Measurements from ENCODE around the gene GLRA3. TPM values are rescaled to one million over a fixed set of nuclear protein-coding genes. Genes with fewer than 3 reads are reported as not detected.

GLRA3 gene
- polyA plus RNA-seq, 1 donor (not counting 4 experiments of a cell fraction or from before 2014, with no cell fraction given), result not detected

DNA sequence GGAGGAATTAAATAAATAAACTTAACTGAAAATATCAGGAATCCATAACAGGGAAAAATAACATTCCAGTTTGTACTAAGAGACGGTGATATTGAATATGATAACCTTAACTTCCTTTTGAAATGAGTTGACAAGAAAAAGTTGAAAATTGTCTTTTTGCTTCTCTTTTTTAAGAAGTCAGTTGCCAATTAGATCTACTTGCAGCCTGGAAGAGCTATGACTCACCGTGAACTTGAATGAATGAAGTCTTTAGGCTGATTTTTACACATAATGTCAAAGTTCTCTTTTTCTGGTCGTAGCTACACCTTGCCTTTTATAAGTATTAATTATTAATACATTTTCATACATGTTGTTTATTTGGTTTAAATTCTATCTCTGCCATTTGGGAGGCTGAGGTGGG is 212.4 kb downstream of the GLRA3 start:
- Histone ChIP-seq H3K4me3 (ENCODE audit: control insufficient read depth in 2 of 3, extremely low read depth in 1 of 3, insufficient read depth in 2 of 3, low read depth in 1 of 3, low read length in 3 of 3) (no peak overlapping the region), H3K4me2 (ENCODE audit: control insufficient read depth, extremely low read depth, insufficient read depth, low read depth, low read length) (no peak overlapping the region), H3K9ac (ENCODE audit: control insufficient read depth, extremely low read depth, insufficient read depth, low read length) (no peak overlapping the region), H3K79me2 (ENCODE audit: control insufficient read depth, insufficient read depth, low read length) (no peaks in the 10 kb centered on the region), H3K9me1 (ENCODE audit: control insufficient read depth, extremely low read depth, insufficient read depth, low read length) (no peaks in the 10 kb centered on the region), H3K36me3 (ENCODE audit: control insufficient read depth in 2 of 2, extremely low read depth in 1 of 2, insufficient read depth in 2 of 2, low read length in 2 of 2) (no peaks in the 10 kb centered on the region), H3K27ac (ENCODE audit: control insufficient read depth, insufficient read depth, low read length) (no peak overlapping the region), H2AFZ (ENCODE audit: control insufficient read depth, low read length) (no peak overlapping the region), H4K20me1 (ENCODE audit: control insufficient read depth, extremely low read depth, insufficient read depth, low read length) (no peaks in the 10 kb centered on the region), H3K4me1 (ENCODE audit: control insufficient read depth, extremely low read depth, insufficient read depth, low read length) (no peaks in the 10 kb centered on the region), H3K9me3 (ENCODE audit: control insufficient read depth, low read depth, low read length) (no peaks in the 10 kb centered on the region), H3K27me3 (ENCODE audit: control insufficient read depth, extremely low read depth, insufficient read depth, low read length) (no peaks in the 10 kb centered on the region)
- no peak for TF ChIP-seq EZH2 (IDR thresholded peaks at IDR 0.05; ENCODE audit: low read length)
- TF ChIP-seq, protein P1, sequence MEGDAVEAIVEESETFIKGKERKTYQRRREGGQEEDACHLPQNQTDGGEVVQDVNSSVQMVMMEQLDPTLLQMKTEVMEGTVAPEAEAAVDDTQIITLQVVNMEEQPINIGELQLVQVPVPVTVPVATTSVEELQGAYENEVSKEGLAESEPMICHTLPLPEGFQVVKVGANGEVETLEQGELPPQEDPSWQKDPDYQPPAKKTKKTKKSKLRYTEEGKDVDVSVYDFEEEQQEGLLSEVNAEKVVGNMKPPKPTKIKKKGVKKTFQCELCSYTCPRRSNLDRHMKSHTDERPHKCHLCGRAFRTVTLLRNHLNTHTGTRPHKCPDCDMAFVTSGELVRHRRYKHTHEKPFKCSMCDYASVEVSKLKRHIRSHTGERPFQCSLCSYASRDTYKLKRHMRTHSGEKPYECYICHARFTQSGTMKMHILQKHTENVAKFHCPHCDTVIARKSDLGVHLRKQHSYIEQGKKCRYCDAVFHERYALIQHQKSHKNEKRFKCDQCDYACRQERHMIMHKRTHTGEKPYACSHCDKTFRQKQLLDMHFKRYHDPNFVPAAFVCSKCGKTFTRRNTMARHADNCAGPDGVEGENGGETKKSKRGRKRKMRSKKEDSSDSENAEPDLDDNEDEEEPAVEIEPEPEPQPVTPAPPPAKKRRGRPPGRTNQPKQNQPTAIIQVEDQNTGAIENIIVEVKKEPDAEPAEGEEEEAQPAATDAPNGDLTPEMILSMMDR (optimal IDR thresholded peaks at IDR 0.05 in 1 of 3, IDR thresholded peaks at IDR 0.05 in 1 of 3, conservative IDR thresholded peaks at IDR 0.05 in 1 of 3; ENCODE audit: extremely low read depth in 1 of 3, insufficient read depth in 2 of 3, low read length in 3 of 3), result no peak
- DNase-seq (ENCODE audit: low read depth, low spot score) (no peak), FAIRE-seq (no peak)
- dilution Hi-C loops (cut with MboI; ENCODE audit: extremely low pct_ligation_motif_present, low sequenced_read_pairs), result loop anchor here (25.0 kb wide), 1 partner anchor 254 kb away; no protein-coding TSS in a partner anchor

DNA sequence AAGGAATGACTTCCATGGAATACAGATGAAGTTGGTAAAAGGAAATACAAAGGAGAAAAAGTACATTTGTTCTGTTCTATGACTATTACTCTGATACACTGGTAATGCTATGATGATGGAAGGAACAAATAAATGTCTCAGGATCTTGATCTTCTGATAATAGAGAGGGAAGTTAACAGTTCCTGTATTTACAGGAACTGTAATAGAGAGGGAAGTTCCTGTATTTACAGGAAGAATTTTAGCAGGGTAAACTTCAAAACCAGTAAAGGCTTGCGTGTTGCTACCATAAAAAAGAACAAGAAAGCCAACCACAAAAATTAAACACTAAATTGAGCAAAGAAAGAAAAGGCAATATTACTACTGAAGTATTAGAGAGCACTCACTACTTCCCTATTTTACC is 215.1 kb downstream of the GLRA3 start:
- H3K27me3 ChIP-seq (ENCODE audit: control insufficient read depth, extremely low read depth, insufficient read depth, low read length), result no peaks in the 10 kb centered on the region
- DNase-seq (ENCODE audit: low read depth, low spot score) (no peak), FAIRE-seq (no peak)
- no peaks in the 10 kb centered on the region for H3K4me1 ChIP-seq (ENCODE audit: control insufficient read depth, extremely low read depth, insufficient read depth, low read length)
- H3K9me1 ChIP-seq (ENCODE audit: control insufficient read depth, extremely low read depth, insufficient read depth, low read length), result no peaks in the 10 kb centered on the region
- TF ChIP-seq, protein P1 (optimal IDR thresholded peaks at IDR 0.05 in 1 of 3, IDR thresholded peaks at IDR 0.05 in 1 of 3, conservative IDR thresholded peaks at IDR 0.05 in 1 of 3; ENCODE audit: extremely low read depth in 1 of 3, insufficient read depth in 2 of 3, low read length in 3 of 3), result no peak
- TF ChIP-seq EZH2 (IDR thresholded peaks at IDR 0.05; ENCODE audit: low read length), result no peak
- no peak overlapping the region for H3K9ac ChIP-seq (ENCODE audit: control insufficient read depth, extremely low read depth, insufficient read depth, low read length)
- H2AFZ ChIP-seq (ENCODE audit: control insufficient read depth, low read length), result no peak overlapping the region
- no peak overlapping the region for H3K4me3 ChIP-seq (ENCODE audit: control insufficient read depth in 2 of 3, extremely low read depth in 1 of 3, insufficient read depth in 2 of 3, low read depth in 1 of 3, low read length in 3 of 3)
- no peak overlapping the region for H3K4me2 ChIP-seq (ENCODE audit: control insufficient read depth, extremely low read depth, insufficient read depth, low read depth, low read length)
- no peaks in the 10 kb centered on the region for H3K36me3 ChIP-seq (ENCODE audit: control insufficient read depth in 2 of 2, extremely low read depth in 1 of 2, insufficient read depth in 2 of 2, low read length in 2 of 2)
- dilution Hi-C loops (cut with MboI; ENCODE audit: extremely low pct_ligation_motif_present, low sequenced_read_pairs), result loop anchor here (25.0 kb wide), 1 partner anchor 252 kb away; no protein-coding TSS in a partner anchor
- no peak overlapping the region for H3K27ac ChIP-seq (ENCODE audit: control insufficient read depth, insufficient read depth, low read length)
- H4K20me1 ChIP-seq (ENCODE audit: control insufficient read depth, extremely low read depth, insufficient read depth, low read length), result no peaks in the 10 kb centered on the region
- H3K9me3 ChIP-seq (ENCODE audit: control insufficient read depth, low read depth, low read length), result no peaks in the 10 kb centered on the region
- no peaks in the 10 kb centered on the region for H3K79me2 ChIP-seq (ENCODE audit: control insufficient read depth, insufficient read depth, low read length)
